GM12872 (cell line): Measurements from ENCODE around the gene XRN1.

Source experiments
- CTCF ChIP-seq: IDR thresholded peaks from 3 replicates; pipeline ENCODE4 v1.5.1; 2011; ENCODE audit warnings: low read depth, mild to moderate bottlenecking, low read length, moderate library complexity; ENCODE audit not compliant: insufficient read depth

The XRN1 gene

GRCh38 chr3:142363936-142364467 lies 83.8 kb downstream of the XRN1 start:
- no peak for TF ChIP-seq CTCF

- TF ChIP-seq CTCF: no peak
Measured at GRCh38 chr3:142359367-142359766, 88.5 kb downstream of the XRN1 start.

- TF ChIP-seq CTCF: no peak
Measured at GRCh38 chr3:142356818-142357217, 91.0 kb downstream of the XRN1 start.

GRCh38 chr3:142355692-142356091 lies 92.1 kb downstream of the XRN1 start:
- no peak for TF ChIP-seq CTCF

GRCh38 chr3:142354076-142354475 lies 93.8 kb downstream of the XRN1 start:
- no peak for TF ChIP-seq CTCF

- TF ChIP-seq CTCF: no peak
Measured at GRCh38 chr3:142353571-142353970, 94.3 kb downstream of the XRN1 start.

- TF ChIP-seq CTCF: no peak
Measured at GRCh38 chr3:142348460-142348859, 99.4 kb downstream of the XRN1 start.
